HEK293T (cell line): Measurements from ENCODE around the gene SPATA13.

Experiments
- ARNT ChIP-seq: fragments of 450-650 bp; IDR thresholded peaks from 2 replicates; pipeline ENCODE4 v1.6.1; 2017; ENCODE audit warnings: mild to moderate bottlenecking
- BHLHE40 ChIP-seq: fragments of 450-650 bp; IDR thresholded peaks from 2 replicates; pipeline ENCODE4 v1.6.1; 2016; ENCODE audit warnings: mild to moderate bottlenecking, moderate library complexity, borderline replicate concordance
- ELF4 ChIP-seq: fragments of 450-650 bp; IDR thresholded peaks from 2 replicates; pipeline ENCODE4 v1.6.1; 2017; ENCODE audit warnings: antibody characterized with exemption
- FOXK2 ChIP-seq: fragments of 450-650 bp; IDR thresholded peaks from 2 replicates; pipeline ENCODE4 v1.6.1; 2016; ENCODE audit warnings: mild to moderate bottlenecking
- HDGF ChIP-seq: fragments of 450-650 bp; IDR thresholded peaks from 2 replicates; pipeline ENCODE4 v1.6.1; 2017; ENCODE audit warnings: antibody characterized with exemption, borderline replicate concordance
- NFRKB ChIP-seq: fragments of 450-650 bp; IDR thresholded peaks from 2 replicates; pipeline ENCODE4 v1.6.1; 2016; ENCODE audit warnings: mild to moderate bottlenecking, moderate library complexity
- SP1 ChIP-seq: fragments of 450-650 bp; IDR thresholded peaks from 2 replicates; pipeline ENCODE4 v1.6.1; 2017
- SUZ12 ChIP-seq: fragments of 450-650 bp; IDR thresholded peaks from 2 replicates; pipeline ENCODE4 v1.6.1; 2016; ENCODE audit warnings: mild to moderate bottlenecking
- ZNF384 ChIP-seq: fragments of 450-650 bp; IDR thresholded peaks from 2 replicates; pipeline ENCODE4 v1.6.1; 2016

DNA sequence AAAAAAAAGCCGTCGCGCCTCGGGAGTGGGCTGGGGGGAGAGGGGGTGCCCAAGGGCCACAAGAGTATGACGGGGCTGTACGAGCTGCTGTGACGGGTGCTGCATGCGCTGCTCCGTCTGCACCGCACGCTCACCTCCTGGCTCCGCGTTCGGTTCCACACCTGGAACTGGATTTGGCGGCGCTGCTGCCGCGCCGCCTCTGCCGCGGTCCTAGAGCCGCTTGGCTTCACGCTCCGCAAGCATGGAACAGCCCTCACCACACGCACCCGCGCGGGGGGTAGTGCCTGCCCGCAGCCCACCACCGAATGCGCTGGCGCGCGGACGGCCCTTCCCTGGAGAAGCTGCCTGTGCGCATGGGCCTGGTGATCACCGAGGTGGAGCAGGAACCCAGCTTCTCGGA lies 167.6 kb downstream of the SPATA13 start:
- TF ChIP-seq SP1 (no peak), NFRKB (no peak), ARNT (no peak), SUZ12 (no peak), ELF4 (no peak), HDGF (no peak), BHLHE40 (no peak), FOXK2 (no peak), ZNF384 (no peak)
